ENCODE results near the gene C1QTNF8.

- no peak for TF ChIP-seq EZH2 (IDR thresholded peaks at IDR 0.05; ENCODE audit: insufficient read depth, poor library complexity, severe bottlenecking)
- TF ChIP-seq EZH2phosphoT487 (IDR thresholded peaks at IDR 0.05; ENCODE audit: insufficient read depth, low read depth): no peak
Observed at GRCh38 chr16:1133271-1133670, 37.2 kb upstream of the C1QTNF8 start.

Measured in GM23248 (cell line).